ENCODE measurements around the gene MEGF11. TPM values are rescaled to one million over a fixed set of nuclear protein-coding genes. Genes with fewer than 3 reads are reported as not detected.

The MEGF11 gene
- total RNA-seq, 1 experiment from 2014 or later = 1.2 TPM

- Mint-ChIP-seq H3K27me3 (ENCODE audit: low read depth) (peaks cover 2% of the 10 kb centered on the region; the same call in 1 of the 2 replicates), H3K4me3 (no peak overlapping the region), H3K27ac (no peak overlapping the region; a peak in 1 of 7 replicates), H3K4me1 (peaks cover 23 to 44% of the 10 kb centered on the region in 2 experiments), H3K36me3 (ENCODE audit: insufficient read depth in 1 of 3, low read depth in 3 of 3) (no peaks in the 10 kb centered on the region), H3K9me3 (no peaks in the 10 kb centered on the region)
- H3K4me1 ChIP-seq (ENCODE audit: insufficient read depth, low read length) = 0 out of 2 replicates have a peak, but pooled peaks cover 2% of the 10 kb centered on the region
- H4K8ac ChIP-seq (replicated peaks; ENCODE audit: insufficient read length, low read depth, low read length) = peak overlapping the region; percentile 34
- no peaks in the 10 kb centered on the region for H3K79me2 ChIP-seq (ENCODE audit: insufficient read depth, low read length)
- H3K4ac ChIP-seq (ENCODE audit: low read depth, low read length) = no peak overlapping the region
- no peaks in the 10 kb centered on the region for H4K20me1 ChIP-seq (ENCODE audit: control insufficient read depth, insufficient read depth, insufficient read length)
- no peaks in the 10 kb centered on the region for H3K9me3 ChIP-seq (ENCODE audit: control insufficient read depth, low read depth, low read length)
- no CpG with 5 or more reads among the region's 1 CpG for WGBS (ENCODE audit: extremely low coverage, insufficient read length, low lambda C conversion rate)
- no peaks in the 10 kb centered on the region for H3K23me2 ChIP-seq (ENCODE audit: insufficient read length, low read depth, low read length, poor library complexity, severe bottlenecking)
- H3K27me3 ChIP-seq (ENCODE audit: insufficient read depth, low read length) = no peaks in the 10 kb centered on the region
- H3K27ac ChIP-seq (ENCODE audit: insufficient read length, low read depth, low read length) = no peak overlapping the region
- DNase-seq = no peak
- no peak overlapping the region for H2BK5ac ChIP-seq (ENCODE audit: insufficient read length, low read length)
- no peak overlapping the region for H3K9ac ChIP-seq (ENCODE audit: extremely low read depth, insufficient read length, low read length)
- no peak overlapping the region for H3K23ac ChIP-seq (ENCODE audit: insufficient read length, low read depth, low read length)
- H4K5ac ChIP-seq (ENCODE audit: insufficient read length, low read depth, low read length) = no peak overlapping the region
- H2BK15ac ChIP-seq (ENCODE audit: low read depth, low read length) = no peak overlapping the region
- no peak overlapping the region for H3T11ph ChIP-seq (ENCODE audit: low read length)
- H2AFZ ChIP-seq (ENCODE audit: low read length) = no peak overlapping the region
- H3K14ac ChIP-seq (ENCODE audit: insufficient read depth, low read length) = no peak overlapping the region; the same call in 1 of the 2 replicates
- H3K79me1 ChIP-seq (ENCODE audit: insufficient read depth, low read depth, low read length, poor library complexity, severe bottlenecking) = no peaks in the 10 kb centered on the region
- H3K4me2 ChIP-seq (ENCODE audit: insufficient read depth, insufficient read length, low read length) = no peak overlapping the region
- no peak for TF ChIP-seq CTCF (conservative IDR thresholded peaks at IDR 0.05)
- H2BK12ac ChIP-seq (ENCODE audit: insufficient read length, low read depth, low read length) = no peak overlapping the region
- no peak overlapping the region for H3K56ac ChIP-seq (ENCODE audit: insufficient read length, low read depth, low read length)
- no peak overlapping the region for H2BK120ac ChIP-seq (ENCODE audit: low read depth, low read length, poor library complexity, severe bottlenecking)
- no peak overlapping the region for H2BK20ac ChIP-seq (ENCODE audit: low read depth, low read length, poor library complexity, severe bottlenecking)
- no peak overlapping the region for H4K91ac ChIP-seq (ENCODE audit: insufficient read length, low read depth, low read length)
- no peak overlapping the region for H3K18ac ChIP-seq (ENCODE audit: insufficient read length, low read depth, low read length)
- H2AK5ac ChIP-seq (ENCODE audit: insufficient read length, low read length) = no peak overlapping the region
Observed at GRCh38 chr15:66135664-66136063, 117.9 kb downstream of the MEGF11 start.
